SK-N-SH treated with all-trans-retinoic acid at 6 μM for 48 hours (cell line): Measurements from ENCODE around the gene ABCD1.

Source experiments
- CSDC2 ChIP-seq: fragments of 250-450 bp; sonication (Bioruptor Pico); IDR thresholded peaks from 2 replicates; pipeline ENCODE4 v1.5.0; 2020; ENCODE audit warnings: mild to moderate bottlenecking, moderate library complexity
- CSRNP3 ChIP-seq: fragments of 250-450 bp; sonication (Bioruptor Pico); IDR thresholded peaks from 2 replicates; pipeline ENCODE4 v1.5.1; 2021; ENCODE audit warnings: mild to moderate bottlenecking, moderate library complexity
- ESRRG ChIP-seq: fragments of 250-450 bp; sonication (Bioruptor Pico); IDR thresholded peaks from 2 replicates; pipeline ENCODE4 v1.6.1; 2021; ENCODE audit warnings: mild to moderate bottlenecking
- OSR1 ChIP-seq: fragments of 250-450 bp; sonication (Bioruptor Pico); IDR thresholded peaks from 2 replicates; pipeline ENCODE4 v1.8.0; 2022; ENCODE audit warnings: moderate library complexity, mild to moderate bottlenecking, inconsistent platforms
- ZFP30 ChIP-seq: fragments of 450-650 bp; formaldehyde crosslinking; IDR thresholded peaks from 2 replicates; pipeline ENCODE4 v1.5.0; 2022; ENCODE audit warnings: mild to moderate bottlenecking, moderate library complexity
- ZNF8 ChIP-seq: fragments of 450-650 bp; formaldehyde crosslinking; IDR thresholded peaks from 2 replicates; pipeline ENCODE4 v1.5.0; 2020; ENCODE audit warnings: mild to moderate bottlenecking, moderate library complexity
- TF ChIP-seq, protein P1 (sequence below): fragments of 250-450 bp; sonication (Bioruptor Pico); IDR thresholded peaks from 2 replicates; pipeline ENCODE4 v1.8.0; 2020; ENCODE audit warnings: mild to moderate bottlenecking, moderate library complexity, borderline replicate concordance

- TF ChIP-seq ZFP30 (no peak), CSRNP3 (CRISPR knock-in tag) (no peak), OSR1 (CRISPR knock-in tag) (no peak), CSDC2 (no peak), ESRRG (no peak), ZNF8 (no peak)
- TF ChIP-seq, protein P1, sequence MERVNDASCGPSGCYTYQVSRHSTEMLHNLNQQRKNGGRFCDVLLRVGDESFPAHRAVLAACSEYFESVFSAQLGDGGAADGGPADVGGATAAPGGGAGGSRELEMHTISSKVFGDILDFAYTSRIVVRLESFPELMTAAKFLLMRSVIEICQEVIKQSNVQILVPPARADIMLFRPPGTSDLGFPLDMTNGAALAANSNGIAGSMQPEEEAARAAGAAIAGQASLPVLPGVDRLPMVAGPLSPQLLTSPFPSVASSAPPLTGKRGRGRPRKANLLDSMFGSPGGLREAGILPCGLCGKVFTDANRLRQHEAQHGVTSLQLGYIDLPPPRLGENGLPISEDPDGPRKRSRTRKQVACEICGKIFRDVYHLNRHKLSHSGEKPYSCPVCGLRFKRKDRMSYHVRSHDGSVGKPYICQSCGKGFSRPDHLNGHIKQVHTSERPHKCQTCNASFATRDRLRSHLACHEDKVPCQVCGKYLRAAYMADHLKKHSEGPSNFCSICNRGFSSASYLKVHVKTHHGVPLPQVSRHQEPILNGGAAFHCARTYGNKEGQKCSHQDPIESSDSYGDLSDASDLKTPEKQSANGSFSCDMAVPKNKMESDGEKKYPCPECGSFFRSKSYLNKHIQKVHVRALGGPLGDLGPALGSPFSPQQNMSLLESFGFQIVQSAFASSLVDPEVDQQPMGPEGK (CRISPR knock-in tag) = no peak
These were observed 47.9 kb downstream of the ABCD1 start for GRCh38 chrX:153772316-153773217.
